Suprapubic skin (tissue), 4 donors: ENCODE results near the gene SH2D2A. TPM values are rescaled to one million over a fixed set of nuclear protein-coding genes. Genes with fewer than 3 reads are reported as not detected.

Source experiments
- DNase-seq, 2 donors: peaks; one replicate each; pipeline ENCODE4 v3.0.0-alpha.2; 2019; ENCODE audit warnings: low spot score in 2 of 2
- H3K27ac ChIP-seq: fragments of 200-600 bp; sonication (generic); one replicate; pipeline ENCODE4 v1.5.1; 2019
- H3K27me3 ChIP-seq: fragments of 200-600 bp; sonication (generic); one replicate; pipeline ENCODE4 v1.5.1; 2019
- H3K36me3 ChIP-seq: fragments of 200-600 bp; sonication (generic); one replicate; pipeline ENCODE4 v1.5.1; 2019
- H3K4me1 ChIP-seq: fragments of 200-600 bp; sonication (generic); one replicate; pipeline ENCODE4 v1.5.1; 2019
- H3K4me3 ChIP-seq: fragments of 200-600 bp; sonication (generic); one replicate; pipeline ENCODE4 v1.5.1; 2019; ENCODE audit warnings: mild to moderate bottlenecking
- H3K9me3 ChIP-seq: fragments of 200-600 bp; sonication (generic); one replicate; pipeline ENCODE4 v1.5.1; 2019
- EP300 ChIP-seq: sonication (generic); formaldehyde crosslinking; IDR thresholded peaks from one replicate; pipeline ENCODE4 v1.6.1; 2017; ENCODE audit warnings: antibody characterized with exemption
- POLR2A ChIP-seq, 2 donors: fragments of 450-650 bp; IDR thresholded peaks; one replicate each; pipeline ENCODE4 v1.6.1; 2017; ENCODE audit warnings: antibody characterized with exemption in 2 of 2, mild to moderate bottlenecking in 2 of 2, moderate library complexity in 2 of 2
- POLR2AphosphoS5 ChIP-seq, 3 donors: sonication (generic); formaldehyde crosslinking; IDR thresholded peaks; one replicate each; pipeline ENCODE4 v1.6.1; 2017; ENCODE audit warnings: antibody characterized with exemption in 3 of 3
- WGBS: methylation state at CpG from one replicate; pipeline ENCODE4 v1.1.5; 2018; 5-methylcytosine and 5-hydroxymethylcytosine counted together
- total RNA-seq, 4 donors: library from RNA; depleted of rRNA; stranded (reverse); fragments of >200 nt; gene quantifications; one replicate each; pipeline ENCODE4 v1.1.0, GENCODE V29; 2016
- TF ChIP-seq, protein P1 (sequence below), 2 donors: fragments of 200-600 bp in 1 of 2; fragments of 450-650 bp in 1 of 2; sonication (generic) in 1 of 2; IDR thresholded peaks; one replicate each; pipeline ENCODE4 v1.5.1; 2016 to 2019; ENCODE audit warnings: antibody characterized with exemption in 2 of 2, mild to moderate bottlenecking in 1 of 2, moderate library complexity in 1 of 2

The SH2D2A gene
- total RNA-seq, 4 donors from 2014 or later: 0.29 to 0.48 TPM; not detected in 2

GRCh38 chr1:156834322-156834721 lies 17.7 kb upstream of the SH2D2A start:
- H3K27ac ChIP-seq: no peak overlapping the region
- no peaks in the 10 kb centered on the region for H3K4me1 ChIP-seq
- no peak for DNase-seq
- no peak overlapping the region for H3K4me3 ChIP-seq
- peaks cover 60% of the 10 kb centered on the region for H3K27me3 ChIP-seq
- WGBS: 60% methylated on average over 3 of the region's 3 CpGs
- H3K36me3 ChIP-seq: no peaks in the 10 kb centered on the region
- no peak for TF ChIP-seq POLR2AphosphoS5 (IDR thresholded peaks at IDR 0.05)
- TF ChIP-seq, protein P1, sequence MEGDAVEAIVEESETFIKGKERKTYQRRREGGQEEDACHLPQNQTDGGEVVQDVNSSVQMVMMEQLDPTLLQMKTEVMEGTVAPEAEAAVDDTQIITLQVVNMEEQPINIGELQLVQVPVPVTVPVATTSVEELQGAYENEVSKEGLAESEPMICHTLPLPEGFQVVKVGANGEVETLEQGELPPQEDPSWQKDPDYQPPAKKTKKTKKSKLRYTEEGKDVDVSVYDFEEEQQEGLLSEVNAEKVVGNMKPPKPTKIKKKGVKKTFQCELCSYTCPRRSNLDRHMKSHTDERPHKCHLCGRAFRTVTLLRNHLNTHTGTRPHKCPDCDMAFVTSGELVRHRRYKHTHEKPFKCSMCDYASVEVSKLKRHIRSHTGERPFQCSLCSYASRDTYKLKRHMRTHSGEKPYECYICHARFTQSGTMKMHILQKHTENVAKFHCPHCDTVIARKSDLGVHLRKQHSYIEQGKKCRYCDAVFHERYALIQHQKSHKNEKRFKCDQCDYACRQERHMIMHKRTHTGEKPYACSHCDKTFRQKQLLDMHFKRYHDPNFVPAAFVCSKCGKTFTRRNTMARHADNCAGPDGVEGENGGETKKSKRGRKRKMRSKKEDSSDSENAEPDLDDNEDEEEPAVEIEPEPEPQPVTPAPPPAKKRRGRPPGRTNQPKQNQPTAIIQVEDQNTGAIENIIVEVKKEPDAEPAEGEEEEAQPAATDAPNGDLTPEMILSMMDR (IDR thresholded peaks at IDR 0.05): no peak
- no peak for TF ChIP-seq POLR2A (IDR thresholded peaks at IDR 0.05)
- no peak for TF ChIP-seq EP300
- H3K9me3 ChIP-seq: no peaks in the 10 kb centered on the region

DNA sequence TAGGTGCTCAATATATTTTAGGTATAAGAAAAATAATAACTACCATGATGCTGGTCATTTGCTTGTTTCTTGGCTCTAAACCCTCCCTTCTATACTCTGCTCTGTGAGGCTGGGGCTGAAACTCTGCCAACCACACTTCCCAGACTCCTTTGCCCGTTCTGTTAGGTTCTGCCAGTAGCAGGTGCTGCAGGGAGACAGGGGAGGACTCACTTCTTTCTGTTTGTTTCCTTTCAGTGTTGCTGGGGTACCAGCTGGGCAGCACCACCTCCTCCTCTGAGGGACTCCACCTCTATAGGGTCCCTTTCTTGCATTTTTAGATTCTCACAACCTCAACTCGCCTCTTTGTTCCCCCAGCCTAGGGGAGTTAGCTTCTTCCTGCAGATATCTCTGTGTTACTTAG lies 17.0 kb upstream of the SH2D2A start:
- TF ChIP-seq POLR2A (IDR thresholded peaks at IDR 0.05) (no peak), EP300 (no peak), POLR2AphosphoS5 (IDR thresholded peaks at IDR 0.05) (no peak)
- TF ChIP-seq, protein P1 (IDR thresholded peaks at IDR 0.05): no peak
- Histone ChIP-seq H3K4me1 (no peaks in the 10 kb centered on the region), H3K9me3 (no peaks in the 10 kb centered on the region), H3K27ac (no peak overlapping the region), H3K27me3 (peaks cover 53% of the 10 kb centered on the region), H3K36me3 (no peaks in the 10 kb centered on the region), H3K4me3 (no peak overlapping the region)
- DNase-seq: no peak
- 53% methylated on average over 2 of the region's 2 CpGs for WGBS

- H3K36me3 ChIP-seq: no peaks in the 10 kb centered on the region
- no peaks in the 10 kb centered on the region for H3K9me3 ChIP-seq
- H3K27ac ChIP-seq: no peak overlapping the region
- peaks cover 41% of the 10 kb centered on the region for H3K27me3 ChIP-seq
- 66% methylated on average over 5 of the region's 5 CpGs for WGBS
- no peak for DNase-seq
- no peaks in the 10 kb centered on the region for H3K4me1 ChIP-seq
- TF ChIP-seq POLR2A (IDR thresholded peaks at IDR 0.05) (no peak), POLR2AphosphoS5 (IDR thresholded peaks at IDR 0.05) (no peak), EP300 (no peak)
- TF ChIP-seq, protein P1 (IDR thresholded peaks at IDR 0.05): no peak
- no peak overlapping the region for H3K4me3 ChIP-seq
These were observed 15.8 kb upstream of the SH2D2A start for GRCh38 chr1:156832434-156832833.

DNA sequence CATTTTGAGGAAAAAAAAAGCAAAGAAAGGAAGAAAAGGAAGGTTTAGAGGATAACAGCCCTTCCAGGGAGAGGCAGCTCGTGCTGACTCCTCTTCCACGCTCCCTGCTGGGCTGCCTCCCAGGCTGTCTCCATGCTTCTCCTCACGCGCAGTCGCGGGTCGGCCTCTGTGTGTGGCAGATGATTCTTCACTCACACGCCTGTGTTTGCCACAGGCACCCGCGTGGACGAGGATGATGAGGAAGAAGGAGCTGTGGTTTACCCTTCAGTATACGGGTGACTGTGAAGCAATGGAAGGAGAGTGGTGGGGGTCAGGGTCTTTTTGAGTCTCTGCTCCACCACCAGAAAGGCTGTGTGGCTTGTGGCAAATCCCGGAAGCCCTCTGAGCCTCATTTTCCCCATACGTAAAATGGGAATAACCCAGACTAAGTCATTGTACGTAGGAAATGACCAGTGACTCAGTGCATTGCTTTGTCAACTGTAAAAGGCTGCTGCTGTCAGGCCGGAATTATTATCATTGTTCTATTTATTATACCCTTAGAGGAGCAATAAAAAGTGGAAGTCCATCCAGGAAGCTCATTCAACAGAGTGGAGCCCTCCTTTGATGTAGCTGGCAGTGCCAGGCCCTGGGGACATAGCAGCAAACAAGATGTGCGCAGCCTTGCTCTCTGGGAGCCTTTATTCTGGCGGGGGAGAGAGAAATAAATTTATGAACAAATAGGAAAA lies 11.9 kb upstream of the SH2D2A start:
- no peaks in the 10 kb centered on the region for H3K36me3 ChIP-seq
- no peak overlapping the region for H3K27ac ChIP-seq
- TF ChIP-seq EP300: no peak
- TF ChIP-seq POLR2AphosphoS5 (IDR thresholded peaks at IDR 0.05): no peak
- TF ChIP-seq, protein P1 (IDR thresholded peaks at IDR 0.05): no peak
- TF ChIP-seq POLR2A (IDR thresholded peaks at IDR 0.05): no peak
- WGBS: 77% methylated on average over 18 of the region's 18 CpGs
- no peak overlapping the region for H3K4me3 ChIP-seq
- no peaks in the 10 kb centered on the region for H3K9me3 ChIP-seq
- H3K4me1 ChIP-seq: no peaks in the 10 kb centered on the region
- H3K27me3 ChIP-seq: peaks cover 16% of the 10 kb centered on the region
- DNase-seq: no peak

DNA sequence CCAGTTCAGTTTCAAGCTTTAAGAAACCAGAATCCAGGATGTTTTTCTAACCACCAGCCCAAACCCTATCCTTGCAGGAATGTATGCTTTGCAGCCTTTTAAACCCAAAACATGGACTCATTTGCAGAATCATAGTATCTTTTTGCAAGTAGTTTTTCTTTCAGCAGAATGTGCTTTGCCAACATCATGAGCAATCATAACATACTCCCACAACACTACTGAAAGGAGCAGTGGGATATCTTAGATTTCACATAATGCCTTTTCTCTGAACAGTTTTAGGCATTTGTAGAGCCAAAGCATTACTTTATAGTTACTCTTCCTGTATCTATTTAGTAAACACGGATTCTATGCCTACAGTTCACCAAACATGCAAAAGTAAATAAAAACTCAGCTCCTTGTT lies 10.0 kb upstream of the SH2D2A start:
- no peak for TF ChIP-seq POLR2AphosphoS5 (IDR thresholded peaks at IDR 0.05)
- TF ChIP-seq EP300: no peak
- TF ChIP-seq POLR2A (IDR thresholded peaks at IDR 0.05): no peak
- TF ChIP-seq, protein P1 (IDR thresholded peaks at IDR 0.05): no peak
- H3K4me3 ChIP-seq: no peak overlapping the region
- 85% methylated on average over 1 of the region's 1 CpG for WGBS
- H3K36me3 ChIP-seq: no peaks in the 10 kb centered on the region
- H3K27me3 ChIP-seq: peaks cover 16% of the 10 kb centered on the region
- no peak for DNase-seq
- no peak overlapping the region for H3K27ac ChIP-seq
- H3K4me1 ChIP-seq: no peaks in the 10 kb centered on the region
- no peaks in the 10 kb centered on the region for H3K9me3 ChIP-seq
